ENCODE data around the gene TNFSF12. TPM values are rescaled to one million over a fixed set of nuclear protein-coding genes. Genes with fewer than 3 reads are reported as not detected.

TNFSF12 gene
- 21.6 and 23.8 TPM in 2 replicates for total RNA-seq

GRCh38 chr17:7548585-7549400, at the start of gene TNFSF12:
Gene TNFSF12 (plus strand): TSS chr17:7549058. CDS start chr17:7549154, 96 bp downstream.

GRCh38 chr17:7558544-7559319, 9.9 kb downstream of the TNFSF12 start, which contains the start of gene TNFSF13:
Gene TNFSF13 (plus strand): TSS chr17:7558750. CDS start chr17:7559040, 290 bp downstream.

GRCh38 chr17:7561589-7562207, 12.8 kb downstream of the TNFSF12 start, which contains the start of gene SENP3:
Gene SENP3 (plus strand): TSS chr17:7561919. CDS start chr17:7563077, 1,158 bp downstream.

GRCh38 chr17:7579001-7579833, 30.4 kb downstream of the TNFSF12 start, which contains the start of gene CD68:
Gene CD68 (plus strand): TSS chr17:7579638. CDS start chr17:7579678, 40 bp downstream.

GRCh38 chr17:7583253-7584109, 34.6 kb downstream of the TNFSF12 start, which contains the start of gene MPDU1:
Gene MPDU1 (plus strand): TSS chr17:7583852. CDS start chr17:7583863, 11 bp downstream.

GRCh38 chr17:7589891-7590691, 41.2 kb downstream of the TNFSF12 start, which contains the start of gene SOX15:
Gene SOX15 (minus strand): TSS chr17:7590094. CDS start chr17:7589676, 418 bp downstream.

Other genes starting within 250 kb of the TNFSF12 start
- 351 and 391 TPM in 2 replicates for gene EIF5A, start 241.4 kb upstream of the TNFSF12 start, total RNA-seq
- 20.3 and 20.4 TPM in 2 replicates for gene GPS2, start 233.7 kb upstream of the TNFSF12 start, total RNA-seq
- 21.6 and 31.2 TPM in 2 replicates for gene NEURL4, start 219.7 kb upstream of the TNFSF12 start, total RNA-seq
- 0.33 and 0.99 TPM in 2 replicates for gene ACAP1, start 212.5 kb upstream of the TNFSF12 start, total RNA-seq
- gene KCTD11, start 196.9 kb upstream of the TNFSF12 start, total RNA-seq = 13.4 and 14.2 TPM in 2 replicates
- not detected in 2 replicates for gene TMEM95, start 193.9 kb upstream of the TNFSF12 start, total RNA-seq
- gene TNK1, start 168.0 kb upstream of the TNFSF12 start, total RNA-seq = 0.20 and 0.26 TPM in 2 replicates
- gene PLSCR3, start 154.5 kb upstream of the TNFSF12 start, total RNA-seq = 52.9 and 58.3 TPM in 2 replicates
- 57.9 and 74.2 TPM in 2 replicates for gene TMEM256, start 145.0 kb upstream of the TNFSF12 start, total RNA-seq
- gene NLGN2, start 141.2 kb upstream of the TNFSF12 start, total RNA-seq = 23.7 and 28.4 TPM in 2 replicates
- not detected in 2 replicates for gene SPEM1, start 128.7 kb upstream of the TNFSF12 start, total RNA-seq
- not detected in 2 replicates for gene SPEM2, start 123.4 kb upstream of the TNFSF12 start, total RNA-seq
- gene SPEM3, start 120.2 kb upstream of the TNFSF12 start, total RNA-seq = not detected in 2 replicates
- gene TMEM102, start 113.6 kb upstream of the TNFSF12 start, total RNA-seq = 2.5 and 3.2 TPM in 2 replicates
- 12.9 and 16.7 TPM in 2 replicates for gene FGF11, start 109.5 kb upstream of the TNFSF12 start, total RNA-seq
- gene CHRNB1, start 104.0 kb upstream of the TNFSF12 start, total RNA-seq = 5.2 and 6.7 TPM in 2 replicates
- 39.2 and 45.6 TPM in 2 replicates for gene ZBTB4, start 69.4 kb upstream of the TNFSF12 start, total RNA-seq
- gene SLC35G6, start 67.6 kb upstream of the TNFSF12 start, total RNA-seq = not detected in 2 replicates
- gene POLR2A, start 64.7 kb upstream of the TNFSF12 start, total RNA-seq = 117 and 118 TPM in 2 replicates
- gene TNFSF13, start 9.7 kb downstream of the TNFSF12 start, total RNA-seq = 1.4 and 2.4 TPM in 2 replicates
- gene SENP3, start 12.9 kb downstream of the TNFSF12 start, total RNA-seq = 65.9 and 75.8 TPM in 2 replicates
- 59.6 and 60.2 TPM in 2 replicates for gene CD68, start 30.6 kb downstream of the TNFSF12 start, total RNA-seq
- gene MPDU1, start 34.8 kb downstream of the TNFSF12 start, total RNA-seq = 36.2 and 54.1 TPM in 2 replicates
- 0.07 and 0.26 TPM in 2 replicates for gene SOX15, start 41.0 kb downstream of the TNFSF12 start, total RNA-seq
- gene FXR2, start 65.8 kb downstream of the TNFSF12 start, total RNA-seq = 42.3 and 51.2 TPM in 2 replicates
- gene SAT2, start 78.8 kb downstream of the TNFSF12 start, total RNA-seq = 34.7 and 35.4 TPM in 2 replicates
- 0.53 and 0.72 TPM in 2 replicates for gene SHBG, start 81.1 kb downstream of the TNFSF12 start, total RNA-seq
- 0.07 and 0.33 TPM in 2 replicates for gene ATP1B2, start 101.9 kb downstream of the TNFSF12 start, total RNA-seq
- 32.2 and 47.2 TPM in 2 replicates for gene TP53, start 138.4 kb downstream of the TNFSF12 start, total RNA-seq
- 2.7 and 3.5 TPM in 2 replicates for gene WRAP53, start 139.4 kb downstream of the TNFSF12 start, total RNA-seq
- gene EFNB3, start 156.1 kb downstream of the TNFSF12 start, total RNA-seq = 0.10 and 0.39 TPM in 2 replicates
- gene DNAH2, start 168.7 kb downstream of the TNFSF12 start, total RNA-seq = 0.23 and 0.39 TPM in 2 replicates

All from smooth muscle cell of the pulmonary artery (primary cell).